GM21528 (cell line): ENCODE results near the gene ERCC2.
"Not testable (repeated sequence)": the region's sequence is repeated elsewhere in the genome, so short reads cannot be mapped to it uniquely, and the experiment has no call there.

Experiments used
- ATAC-seq: cut with Tn5 transposase; IDR thresholded peaks from one replicate; pipeline ENCODE4 v1.9.1; 2021; ENCODE audit warnings: mild to moderate bottlenecking, moderate library complexity; ENCODE audit not compliant: unreplicated experiment, low FRiP score

Gene ERCC2

DNA sequence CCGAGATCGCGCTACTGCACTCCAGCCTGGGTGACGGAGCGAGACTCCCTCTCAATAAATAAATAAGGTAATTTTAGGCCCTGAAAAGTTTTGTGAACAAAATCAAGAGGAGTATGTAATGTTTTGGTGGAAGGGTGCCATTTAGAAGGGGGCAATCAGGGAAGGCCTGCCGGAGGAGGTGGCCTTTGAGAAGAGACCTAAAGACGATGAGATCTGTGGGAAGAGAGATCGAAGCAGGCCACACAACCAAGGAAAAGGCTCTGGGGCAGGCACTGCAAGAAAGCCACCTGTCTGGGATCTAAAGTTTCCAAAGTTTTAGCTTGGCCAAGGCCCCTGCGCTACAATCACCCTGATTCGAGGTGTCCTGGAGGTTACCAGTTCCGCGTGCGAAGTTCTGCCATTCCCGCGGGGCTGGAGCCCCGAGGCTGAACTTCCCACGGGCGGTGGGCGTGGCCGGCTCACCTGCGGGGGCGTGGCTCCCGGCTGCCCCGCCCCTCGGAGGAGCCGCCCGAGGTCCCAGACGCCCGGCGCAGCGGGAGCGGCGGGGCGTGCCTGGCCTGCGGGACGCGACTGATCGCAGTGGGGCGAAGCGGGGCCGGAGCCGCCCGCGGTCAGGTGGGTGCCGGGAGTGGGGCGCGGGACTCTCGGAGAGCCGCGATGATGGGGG, 30.0 kb downstream of the ERCC2 start, which contains the start of gene KLC3:
KLC3 (plus strand) TSS at position 519 of the 667 bp plus-strand sequence. CDS start 4,792 bp downstream, outside the sequence.
- no peak for ATAC-seq

DNA sequence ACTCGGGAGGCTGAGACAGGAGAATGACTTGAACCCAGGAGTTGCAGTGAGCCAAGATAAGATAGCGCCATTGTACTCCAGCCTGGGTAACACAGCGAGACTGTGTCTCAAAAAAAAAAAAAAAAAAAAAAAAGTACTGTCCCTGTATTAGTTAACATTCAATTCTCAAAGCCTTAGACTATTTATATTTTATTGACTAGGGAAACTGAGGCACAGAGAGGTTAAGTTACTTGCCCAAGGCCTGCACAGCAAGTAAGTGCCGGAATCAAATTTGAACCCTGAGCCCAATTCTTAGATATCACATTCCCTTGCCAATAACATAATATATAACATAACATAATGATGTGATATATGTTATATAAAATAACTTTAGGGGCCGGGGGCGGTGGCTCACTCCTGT, 30.7 kb downstream of the ERCC2 start:
- no peak for ATAC-seq

DNA sequence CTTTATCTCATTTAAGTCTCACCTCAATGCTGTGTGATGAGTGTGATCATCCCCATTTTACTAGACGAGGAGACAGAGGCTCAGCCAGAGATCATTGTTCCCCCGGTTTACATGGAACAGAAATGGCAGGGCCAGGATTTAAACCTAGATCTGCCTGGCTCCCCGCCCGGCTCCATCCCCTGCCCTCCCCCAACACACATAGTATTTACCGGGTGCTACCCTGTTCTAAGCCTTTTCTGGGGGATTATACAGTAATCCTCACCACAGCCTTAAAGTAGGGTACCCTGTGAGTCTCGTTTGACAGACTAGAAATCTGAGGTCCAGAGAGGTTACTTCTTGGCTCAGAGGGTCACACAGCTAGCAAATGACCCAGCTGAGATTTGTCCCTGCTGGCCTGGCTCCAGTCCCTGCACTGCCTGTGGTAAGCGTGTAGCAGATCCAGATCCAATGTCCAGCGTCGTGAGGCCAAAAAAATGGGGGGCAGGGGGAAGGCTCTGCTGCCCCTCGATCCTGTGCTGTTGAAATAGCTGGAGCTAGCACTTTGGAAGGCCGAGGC, 33.6 kb downstream of the ERCC2 start:
- no peak for ATAC-seq

DNA sequence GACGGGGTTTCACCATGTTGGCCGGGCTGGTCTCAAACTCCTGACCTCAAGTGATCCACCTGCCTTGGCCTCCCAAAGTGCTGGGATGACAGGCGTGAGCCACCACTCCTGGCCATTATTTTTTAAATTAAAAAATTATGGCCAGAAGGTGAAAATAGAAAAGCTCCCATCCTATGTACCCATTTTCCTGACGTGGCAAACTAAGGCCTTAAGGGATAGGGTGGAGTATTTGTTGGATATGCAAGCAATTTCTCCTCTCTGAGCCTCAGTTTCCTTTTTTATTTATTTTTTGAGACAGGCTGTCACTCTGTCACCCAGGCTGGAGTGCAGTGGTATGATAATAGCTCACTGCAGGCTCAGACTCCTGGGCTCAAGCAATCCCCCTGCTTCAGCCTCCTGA, 35.5 kb downstream of the ERCC2 start:
- not testable (repeated sequence) for ATAC-seq

DNA sequence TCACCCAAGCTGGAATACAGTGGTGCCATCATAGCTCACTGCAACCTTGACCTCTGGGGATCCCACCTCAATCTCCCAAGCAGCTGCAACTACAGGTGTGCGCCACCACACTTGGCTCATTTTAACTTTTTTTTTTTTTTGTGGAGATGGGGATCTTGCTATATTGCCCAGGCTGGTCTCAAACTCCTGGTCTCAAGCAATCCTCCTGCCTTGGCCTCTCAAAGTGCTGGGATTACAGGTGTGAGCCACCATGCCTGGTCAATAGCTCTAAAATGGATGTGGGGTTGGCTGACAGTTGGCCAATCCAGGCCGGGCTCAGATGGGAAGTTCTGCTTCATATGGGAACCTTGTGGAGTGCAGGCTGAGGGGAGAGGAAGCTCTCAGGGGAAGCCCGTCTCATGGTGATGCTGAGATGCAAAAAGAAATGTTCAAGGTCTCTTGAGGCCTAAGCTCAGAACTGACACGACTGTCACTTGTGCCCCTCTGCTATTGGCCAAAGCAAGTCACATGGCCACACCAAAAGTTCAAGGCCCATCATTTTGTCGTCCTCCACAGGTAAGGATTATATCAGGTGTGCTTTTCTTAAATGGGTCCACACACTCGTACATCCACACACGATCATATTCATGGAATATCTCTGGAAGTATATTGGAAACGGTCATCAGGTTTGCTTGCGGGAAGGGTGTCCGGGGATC, 36.6 kb downstream of the ERCC2 start:
- no peak for ATAC-seq

DNA sequence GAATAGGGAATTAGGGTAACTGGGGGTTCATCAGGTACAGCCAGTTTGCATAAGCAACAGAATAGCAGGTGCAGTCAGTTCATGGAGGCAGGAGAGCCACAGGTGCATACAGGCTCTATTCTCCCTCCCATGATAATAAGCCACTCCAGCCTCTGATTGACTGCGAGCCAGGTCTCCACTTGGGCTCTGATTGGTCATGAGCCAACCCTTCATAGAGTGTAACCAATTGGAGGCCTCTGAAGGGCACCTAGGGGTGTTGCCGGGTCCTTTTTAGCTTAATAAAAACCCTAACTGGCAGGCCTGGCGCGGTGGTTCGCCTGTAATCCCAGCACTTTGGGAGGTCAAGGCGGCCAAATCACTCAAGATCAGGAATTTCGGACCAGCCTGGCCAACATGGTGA, 39.0 kb downstream of the ERCC2 start:
- ATAC-seq: no peak

DNA sequence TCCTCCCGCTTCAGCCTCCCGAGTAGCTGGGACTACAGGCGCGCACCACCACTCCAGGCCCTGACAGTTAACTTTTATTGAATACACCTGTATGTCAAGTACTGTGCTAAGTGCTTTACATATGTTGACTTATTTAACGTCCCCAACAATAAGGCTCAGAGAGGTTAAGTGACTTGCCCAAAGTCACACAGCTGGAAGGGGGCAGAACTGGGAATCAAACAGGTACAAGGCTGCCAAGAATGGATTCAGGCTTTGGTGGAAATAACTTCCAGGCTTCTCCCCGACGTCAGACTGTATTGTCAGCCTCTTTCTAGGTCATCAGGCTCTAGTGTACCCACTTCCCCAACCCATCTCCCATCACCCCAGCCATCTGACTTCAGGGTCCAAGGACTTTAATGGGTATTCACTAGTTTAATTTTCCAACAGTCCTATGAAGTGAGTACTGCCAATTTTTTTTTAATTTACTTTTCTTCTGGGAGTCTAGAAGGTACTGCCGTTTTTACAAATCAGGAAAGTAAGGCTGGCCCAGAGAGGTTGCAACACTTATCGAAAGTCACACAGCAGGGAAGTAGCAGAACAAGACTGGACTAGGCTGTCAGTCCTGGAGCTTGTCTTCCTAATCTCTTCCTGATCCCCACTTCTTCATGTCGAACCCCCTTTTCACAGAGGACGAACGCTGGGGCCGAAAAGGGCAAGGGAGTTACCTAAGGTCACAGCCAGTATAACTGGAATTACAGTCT, 42.8 kb downstream of the ERCC2 start:
- no peak for ATAC-seq

DNA sequence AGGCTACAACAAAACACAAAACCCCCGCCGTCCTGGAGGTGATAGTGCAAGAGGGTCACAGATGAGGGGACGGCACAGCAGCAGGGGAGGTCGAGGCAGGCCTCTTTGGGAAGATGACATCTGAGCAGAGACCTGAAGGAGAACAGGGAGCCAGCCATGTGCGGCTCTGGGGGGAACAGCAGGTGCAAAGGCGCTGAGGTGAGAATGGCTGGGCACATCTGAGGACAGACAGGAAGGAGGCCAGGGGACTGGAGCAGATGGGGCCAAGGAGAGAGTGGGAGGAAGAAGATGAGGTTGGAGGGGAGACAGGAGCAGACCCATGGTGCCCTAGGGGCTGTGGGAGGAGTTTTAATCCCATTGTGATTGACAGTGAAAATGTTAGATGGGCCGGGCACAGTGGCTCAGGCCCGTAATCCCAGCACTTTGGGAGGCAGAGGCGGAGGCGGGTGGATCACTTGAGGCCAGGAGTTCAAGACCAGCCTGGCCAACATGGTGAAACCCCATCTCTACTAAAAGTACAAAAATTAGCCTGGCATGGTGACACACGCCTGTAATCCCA, 45.9 kb downstream of the ERCC2 start:
- ATAC-seq: no peak

DNA sequence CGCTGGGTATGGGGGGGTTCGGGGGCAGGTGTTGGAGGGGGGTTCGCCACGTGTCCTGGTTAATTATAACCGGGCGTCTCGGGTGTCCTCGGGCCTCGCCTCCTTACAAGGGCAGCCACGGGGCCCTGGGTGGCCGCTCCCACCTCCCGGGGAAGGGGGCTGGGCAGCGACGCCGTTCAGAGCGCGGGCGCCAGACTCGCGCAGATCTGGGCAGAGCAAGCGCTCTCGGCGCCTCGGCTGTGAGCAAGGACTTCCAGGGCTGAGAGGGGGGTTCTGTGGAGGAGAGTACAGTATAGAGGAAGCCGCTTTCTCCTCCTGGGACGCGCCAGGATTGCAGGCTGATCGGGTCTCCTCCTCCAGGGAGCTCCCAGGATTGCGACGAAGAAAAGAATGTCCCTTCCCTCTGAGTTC, 46.7 kb downstream of the ERCC2 start:
- ATAC-seq: no peak

DNA sequence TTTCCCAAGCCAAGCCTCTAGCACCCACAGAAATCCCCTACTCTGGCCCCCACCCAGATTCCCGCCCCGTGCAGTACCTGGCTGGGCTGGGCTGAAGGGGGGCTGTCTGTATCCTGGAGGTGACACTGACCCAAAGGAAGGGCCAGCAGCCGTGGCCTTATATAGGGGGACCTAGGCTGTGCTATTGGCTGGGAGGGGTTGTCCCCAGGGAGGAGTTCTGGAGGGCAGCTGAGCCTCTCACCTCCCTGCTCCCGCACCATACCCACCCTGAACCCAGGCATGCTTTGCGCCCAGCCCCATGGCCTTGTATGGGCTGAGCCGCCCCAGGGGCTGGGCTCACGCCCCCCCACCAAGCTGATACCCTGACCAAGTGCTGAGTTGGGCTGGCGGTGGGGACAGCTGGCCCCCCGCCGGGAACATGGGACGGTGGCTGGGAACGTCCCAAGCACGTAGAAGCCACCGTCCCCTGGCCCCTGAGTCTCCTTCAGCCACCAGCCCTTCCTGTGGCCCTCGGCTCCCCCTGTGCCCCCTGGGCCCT, 47.6 kb downstream of the ERCC2 start, which contains the start of gene CKM:
CKM (minus strand) TSS at position 132 of the 538 bp plus-strand sequence. CDS start 3,162 bp downstream, outside the sequence.
- no peak for ATAC-seq

DNA sequence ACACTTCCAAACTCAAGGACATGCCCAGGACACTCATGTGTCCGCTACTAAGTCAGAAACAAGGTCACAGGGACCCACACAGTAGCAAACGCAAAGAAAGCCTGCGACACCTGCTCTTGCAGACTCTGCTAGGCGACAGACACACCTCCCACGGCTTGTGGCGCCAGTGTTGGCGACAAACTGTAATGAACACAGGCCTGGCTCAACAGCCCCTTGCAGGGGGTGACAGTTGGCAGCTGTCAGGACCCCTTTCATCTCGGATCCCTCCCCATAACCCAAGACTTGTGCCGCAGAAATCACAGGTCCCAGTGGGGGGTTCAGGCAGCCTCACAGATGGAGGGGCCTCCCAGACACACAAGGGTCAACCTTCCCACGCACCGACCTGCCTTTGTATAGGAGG, 48.1 kb downstream of the ERCC2 start:
- ATAC-seq: no peak

DNA sequence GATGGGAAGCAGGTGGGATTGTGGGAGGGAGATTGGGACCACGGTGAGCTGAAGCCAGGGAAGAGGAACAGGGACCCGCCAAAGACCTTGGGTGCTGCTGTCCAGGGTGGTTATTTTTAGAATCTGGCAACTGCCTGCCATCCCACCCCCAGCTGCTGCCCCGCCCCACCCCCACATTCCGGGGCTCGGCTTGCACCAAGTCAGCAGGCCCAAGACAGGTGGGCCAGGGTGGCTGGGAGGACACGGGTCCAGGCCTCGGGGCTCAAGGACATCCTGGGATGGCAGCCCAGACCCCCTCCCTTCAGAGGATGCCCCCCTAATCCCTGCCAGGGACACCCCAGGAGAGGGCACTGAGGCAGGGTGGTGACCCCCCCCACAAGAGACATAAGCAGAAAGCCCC, 48.5 kb downstream of the ERCC2 start:
- no peak for ATAC-seq

DNA sequence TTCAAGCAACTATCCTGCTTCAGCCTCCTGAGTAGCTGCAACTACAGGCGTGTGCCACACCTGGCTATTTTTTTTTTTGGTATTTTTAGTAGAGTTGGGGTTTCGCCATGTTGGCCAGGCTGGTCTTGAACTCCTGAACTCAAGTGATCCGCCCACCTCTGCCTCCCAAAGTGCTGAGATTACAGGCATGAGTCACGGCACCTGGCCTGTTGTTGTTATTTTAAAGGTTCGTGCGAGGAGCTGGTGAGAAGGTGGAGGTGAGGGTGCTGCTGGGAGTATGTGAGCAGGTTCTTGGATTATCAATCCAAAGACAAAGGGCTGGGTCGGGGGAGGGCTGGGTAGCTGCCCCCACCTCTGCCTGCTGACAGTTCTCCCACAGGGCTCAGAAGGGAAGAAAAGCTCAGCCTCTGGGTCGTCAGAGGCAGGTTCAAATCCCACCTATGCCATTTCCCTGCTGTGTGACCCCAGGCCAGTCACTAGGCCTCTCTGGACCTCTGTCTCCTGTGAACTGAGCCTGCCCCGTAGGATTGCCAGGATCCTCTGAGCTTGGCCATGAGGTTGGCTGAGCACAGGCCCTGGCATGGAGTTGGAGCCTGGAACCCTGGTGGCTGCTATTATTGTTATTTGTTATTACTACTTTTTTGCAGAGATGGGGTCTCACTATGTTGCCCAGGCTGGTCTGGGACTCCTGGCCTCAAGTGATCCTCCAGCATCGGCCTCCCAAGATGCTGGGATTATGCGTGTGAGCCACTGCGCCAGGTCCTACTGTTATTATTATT, 49.2 kb downstream of the ERCC2 start:
- ATAC-seq: no peak

DNA sequence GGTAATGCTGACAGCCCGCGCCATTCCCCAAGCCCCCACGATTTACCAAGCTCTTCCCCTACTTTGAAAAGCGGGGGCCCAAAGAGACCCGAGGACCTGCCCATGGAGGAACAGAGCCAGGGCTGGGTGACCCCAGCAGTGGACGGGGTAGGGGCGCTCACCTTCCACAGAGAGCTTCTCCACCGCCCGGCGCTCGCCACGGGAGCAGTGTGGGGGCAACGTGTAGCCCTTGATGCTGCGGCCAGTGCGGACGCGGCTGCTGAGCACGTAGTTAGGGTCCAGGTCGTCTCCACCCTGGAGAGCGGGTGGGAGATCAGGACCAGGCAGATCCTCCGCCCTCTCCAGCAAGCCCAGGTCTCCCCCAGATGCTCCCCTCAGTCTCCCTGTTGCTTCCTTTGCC, 55.1 kb downstream of the ERCC2 start:
- ATAC-seq: no peak

DNA sequence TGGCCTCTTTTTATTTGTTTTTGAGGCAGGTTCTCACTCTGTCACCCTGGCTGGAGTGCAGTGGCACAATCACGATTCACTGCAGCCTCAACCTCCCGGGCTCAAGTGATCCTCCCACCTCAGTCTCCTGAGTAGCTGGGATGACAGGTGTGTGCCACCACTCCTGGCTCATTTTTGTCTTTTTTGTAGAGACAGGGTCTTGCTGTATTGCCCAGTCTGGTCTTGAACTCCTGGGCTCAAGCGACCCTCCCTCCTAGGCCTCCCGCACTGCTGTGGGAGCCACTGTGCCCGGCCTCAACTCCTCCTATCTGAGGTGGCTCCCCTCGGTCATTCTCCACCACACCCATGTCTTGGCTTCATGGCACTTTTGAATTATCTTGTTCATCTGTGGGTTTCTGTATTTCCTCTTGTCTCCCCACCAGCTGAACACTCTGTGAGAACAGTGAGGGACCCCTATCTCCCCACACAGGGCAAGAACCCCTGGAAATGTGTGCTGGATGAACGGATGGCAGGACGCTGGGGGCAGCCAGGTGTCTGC, 55.6 kb downstream of the ERCC2 start:
- no peak for ATAC-seq

DNA sequence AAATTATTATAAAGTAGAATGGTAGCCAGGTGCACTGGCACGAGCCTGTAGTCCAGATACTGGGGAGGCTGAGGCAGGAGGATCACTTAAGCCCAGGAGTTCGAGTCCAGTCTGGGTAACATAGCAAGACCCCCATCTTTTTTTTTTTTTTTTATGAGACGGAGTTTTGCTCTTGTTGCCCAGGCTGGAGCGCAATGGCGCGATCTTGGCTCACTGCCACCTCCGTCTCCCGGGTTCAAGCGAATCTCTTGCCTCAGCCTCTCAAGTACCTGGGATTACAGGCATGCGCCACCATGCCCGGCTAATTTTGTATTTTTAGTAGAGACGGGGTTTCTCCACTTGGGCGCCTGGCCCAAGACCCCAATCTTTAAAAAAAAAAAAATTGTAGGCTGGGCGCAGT, 58.1 kb downstream of the ERCC2 start:
- not testable (repeated sequence) for ATAC-seq

DNA sequence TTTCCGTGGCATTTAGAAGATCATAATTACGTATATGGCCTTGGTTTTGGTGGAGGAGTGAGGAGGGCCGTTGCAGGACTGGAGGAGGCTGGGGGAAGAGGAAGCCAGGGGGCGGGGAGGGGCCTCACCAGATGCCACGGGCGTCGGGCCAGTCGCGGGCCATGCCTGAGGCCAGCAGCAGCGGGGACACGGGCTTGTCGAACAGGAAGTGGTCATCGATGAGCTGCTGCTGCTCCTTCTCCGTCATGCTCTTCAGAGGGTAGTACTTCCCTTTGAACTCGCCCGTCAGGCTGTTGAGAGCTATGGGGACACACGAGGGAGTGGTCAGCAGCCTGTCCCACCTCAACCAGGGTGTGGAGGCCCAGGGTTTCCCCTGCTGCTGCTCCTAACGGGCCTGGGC, 58.8 kb downstream of the ERCC2 start:
- no peak for ATAC-seq

DNA sequence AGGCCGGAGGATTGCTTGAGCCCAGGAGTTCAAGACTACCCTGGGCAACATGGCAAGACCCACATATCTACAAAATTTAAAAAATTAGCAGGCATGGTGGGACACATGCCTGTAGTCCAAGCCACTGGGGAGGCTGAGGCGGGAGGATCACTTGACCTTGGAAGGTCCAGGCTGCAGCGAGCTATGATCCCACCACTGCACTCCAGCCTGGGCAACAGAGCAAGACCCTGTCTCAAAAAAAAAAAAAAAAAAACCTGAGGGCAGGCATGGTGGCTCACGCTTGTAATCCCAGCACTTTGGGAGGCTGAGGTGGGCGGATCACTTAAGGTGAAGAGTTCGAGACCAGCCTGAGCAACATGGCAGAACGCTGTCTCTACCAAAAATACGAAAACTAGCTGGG, 61.1 kb downstream of the ERCC2 start:
- ATAC-seq: not testable (repeated sequence)

DNA sequence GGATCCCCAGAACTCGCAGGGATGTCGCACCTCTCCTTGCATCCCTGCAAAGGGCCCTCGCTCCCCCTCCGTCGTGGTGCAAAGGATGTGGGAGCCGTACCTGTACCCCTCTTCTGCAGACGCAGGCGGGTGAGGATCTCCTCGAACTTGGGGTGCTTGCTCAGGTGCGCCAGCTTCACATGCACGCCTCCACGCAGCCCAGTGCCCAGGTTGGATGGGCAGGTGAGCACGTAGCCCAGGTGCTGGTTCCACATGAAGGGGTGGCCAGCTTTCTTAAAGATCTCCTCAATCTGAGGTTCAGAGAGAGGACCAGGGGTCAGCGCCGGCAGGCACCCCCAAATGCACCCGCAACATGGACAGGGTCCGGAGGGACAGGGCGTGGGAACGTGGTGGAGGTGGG, 63.0 kb downstream of the ERCC2 start:
- no peak for ATAC-seq
